HCT116 (cell line): ENCODE measurements around the gene EVI5L. TPM values are rescaled to one million over a fixed set of nuclear protein-coding genes. Genes with fewer than 3 reads are reported as not detected.

Experiments used
- ATAC-seq: fragments of 200-7000 bp; cut with Tn5 transposase; 2 replicates; pipeline ENCODE4 v1.9.1; 2020; ENCODE audit warnings: mild to moderate bottlenecking, moderate library complexity
- BruUV-seq: library from RNA; stranded (reverse); fragments of 400-500 nt; replicated peaks from 2 replicates; lab custom pipeline; 2021; lab: Mats Ljungman, UMichigan
- CTCF ChIA-PET: fragments of 300-600 bp; sonication (Branson Sonifier 250); formaldehyde crosslinking; loops from one replicate; lab custom pipeline; 2021; ENCODE audit warnings: antibody characterized with exemption; lab: Charles Lee
- POLR2A ChIA-PET: fragments of 300-600, 350-600 bp; sonication (Branson Sonifier 250); formaldehyde crosslinking; loops from one replicate; lab custom pipeline; 2021; ENCODE audit warnings: antibody characterized with exemption; lab: Charles Lee
- RAD21 ChIA-PET, 2 experiments: fragments of 300-600 bp; sonication (Branson Sonifier 250); formaldehyde crosslinking; loops; one replicate each; lab custom pipeline; 2023; ENCODE audit warnings: low total read pairs in 2 of 2; ENCODE audit not compliant: uncharacterized antibody in 2 of 2, unreplicated experiment in 2 of 2, low non-redundant PET in 1 of 2; lab: Charles Lee
- DNase-seq: peaks from one replicate; pipeline ENCODE4 v3.0.0-alpha.2; 2010; ENCODE audit warnings: low read depth, low spot score
- H2AFZ ChIP-seq: fragments of 200-600 bp; shearing (Covaris generic), sonication (generic); 2 replicates; pipeline ENCODE4 v1.6.1; 2017; ENCODE audit warnings: low read depth, mixed run types, mixed read lengths, antibody characterized with exemption, low read length; ENCODE audit not compliant: poor library complexity, severe bottlenecking
- H3K27ac ChIP-seq: 2 replicates; pipeline ENCODE4 v1.5.1; 2012; ENCODE audit warnings: low read depth, low read length
- H3K27me3 ChIP-seq: fragments of 200-600 bp; sonication (generic); 2 replicates; pipeline ENCODE4 v1.6.1; 2016; ENCODE audit warnings: mixed run types, low read length, mixed read lengths; ENCODE audit not compliant: insufficient read depth
- H3K36me3 ChIP-seq, 2 experiments: fragments of 200-500 bp in 1 of 2; fragments of 200-600 bp in 1 of 2; sonication (Bioruptor generic) in 1 of 2; sonication (generic) in 1 of 2; 2 replicates each; pipeline versions ENCODE4 v1.5.1 to v1.6.1; 2014 to 2016; ENCODE audit warnings: low read length in 2 of 2, inconsistent platforms in 1 of 2, mixed read lengths in 1 of 2, mixed run types in 1 of 2; ENCODE audit not compliant: insufficient read depth in 2 of 2, control insufficient read depth in 1 of 2
- H3K4me1 ChIP-seq, 2 experiments: fragments of 200-600 bp in 1 of 2; sonication (generic) in 1 of 2; 2 replicates each; pipeline versions ENCODE4 v1.5.1 to v1.6.1; 2012 to 2017; ENCODE audit warnings: low read length in 2 of 2, inconsistent platforms in 1 of 2, mild to moderate bottlenecking in 1 of 2, mixed read lengths in 1 of 2, mixed run types in 1 of 2, moderate library complexity in 1 of 2; ENCODE audit not compliant: insufficient read depth in 2 of 2, control insufficient read depth in 1 of 2
- H3K4me2 ChIP-seq: fragments of 200-600 bp; sonication (generic); 2 replicates; pipeline ENCODE4 v1.6.1; 2017; ENCODE audit warnings: mixed run types, low read length, mixed read lengths
- H3K4me3 ChIP-seq, 2 experiments: fragments of 200-600 bp in 1 of 2; sonication (generic) in 1 of 2; replicated peaks in 1 of 2; 2 replicates each; pipeline ENCODE4 v1.5.1; 2011 to 2016; ENCODE audit warnings: low read length in 2 of 2, control low read depth in 1 of 2, low read depth in 1 of 2, mild to moderate bottlenecking in 1 of 2, mixed read lengths in 1 of 2, mixed run types in 1 of 2
- H3K79me2 ChIP-seq: fragments of 200-600 bp; sonication (generic); 2 replicates; pipeline ENCODE4 v1.6.1; 2017; ENCODE audit warnings: mild to moderate bottlenecking, mixed run types, low read length, moderate library complexity, mixed read lengths; ENCODE audit not compliant: insufficient read depth
- H3K9ac ChIP-seq: fragments of 200-600 bp; sonication (generic); 2 replicates; pipeline ENCODE4 v1.6.1; 2016; ENCODE audit warnings: low read length, mixed read lengths
- H3K9me2 ChIP-seq: fragments of 200-600 bp; sonication (generic), shearing (Covaris generic); 2 replicates; pipeline ENCODE4 v1.6.1; 2017; ENCODE audit warnings: mixed run types, mild to moderate bottlenecking, moderate library complexity; ENCODE audit not compliant: insufficient read depth
- H3K9me3 ChIP-seq, 2 experiments: fragments of 200-500 bp in 1 of 2; fragments of 200-600 bp in 1 of 2; sonication (Bioruptor generic) in 1 of 2; sonication (generic) in 1 of 2; 2 replicates each; pipeline ENCODE4 v1.6.1; 2014 to 2017; ENCODE audit warnings: low read length in 2 of 2, mixed read lengths in 2 of 2, inconsistent platforms in 1 of 2, low read depth in 1 of 2, mild to moderate bottlenecking in 1 of 2, mixed run types in 1 of 2, moderate library complexity in 1 of 2; ENCODE audit not compliant: control insufficient read depth in 1 of 2, insufficient read depth in 1 of 2
- H4K20me1 ChIP-seq: fragments of 200-600 bp; sonication (generic), shearing (Covaris generic); 2 replicates; pipeline ENCODE4 v1.6.1; 2017; ENCODE audit warnings: mixed run types, mild to moderate bottlenecking, moderate library complexity; ENCODE audit not compliant: insufficient read depth
- ATF3 ChIP-seq: IDR thresholded peaks from 2 replicates; pipeline ENCODE4 v1.6.1; 2012
- CBX3 ChIP-seq: IDR thresholded peaks from 2 replicates; pipeline ENCODE4 v1.6.1; 2012; ENCODE audit warnings: low read depth
- CEBPB ChIP-seq: IDR thresholded peaks from 2 replicates; pipeline ENCODE4 v1.6.1; 2012; ENCODE audit warnings: low read depth
- CTCF ChIP-seq, 3 experiments: fragments of 200-600 bp in 1 of 3; sonication (generic) in 1 of 3; IDR thresholded peaks in 2 of 3; conservative IDR thresholded peaks in 1 of 3; 2 replicates each; pipeline ENCODE4 v1.5.1; 2012 to 2017; ENCODE audit warnings: low read depth in 2 of 3, low read length in 2 of 3, antibody characterized with exemption in 1 of 3, borderline replicate concordance in 1 of 3, control low read depth in 1 of 3, mild to moderate bottlenecking in 1 of 3, mixed read lengths in 1 of 3, mixed run types in 1 of 3, moderate library complexity in 1 of 3; ENCODE audit not compliant: insufficient read depth in 1 of 3
- EGR1 ChIP-seq: IDR thresholded peaks from 2 replicates; pipeline ENCODE4 v1.6.1; 2012; ENCODE audit warnings: low read depth
- JUND ChIP-seq: IDR thresholded peaks from 2 replicates; pipeline ENCODE4 v1.6.1; 2012
- MAX ChIP-seq: IDR thresholded peaks from 2 replicates; pipeline ENCODE4 v1.6.1; 2012
- POLR2A ChIP-seq: IDR thresholded peaks from 2 replicates; pipeline ENCODE4 v1.7.0; 2011; ENCODE audit warnings: borderline replicate concordance; ENCODE audit not compliant: insufficient read depth, insufficient read length; ENCODE audit errors: extremely low read depth
- POLR2AphosphoS5 ChIP-seq: IDR thresholded peaks from 2 replicates; pipeline ENCODE4 v1.6.1; 2011; ENCODE audit warnings: mild to moderate bottlenecking, low read depth, low read length, moderate library complexity
- REST ChIP-seq: IDR thresholded peaks from 2 replicates; pipeline ENCODE4 v1.6.1; 2012; ENCODE audit warnings: low read depth
- SIN3A ChIP-seq: IDR thresholded peaks from 2 replicates; pipeline ENCODE4 v1.6.1; 2012; ENCODE audit warnings: low read depth
- SP1 ChIP-seq: IDR thresholded peaks from 2 replicates; pipeline ENCODE4 v1.6.1; 2012; ENCODE audit warnings: low read depth
- SRF ChIP-seq: IDR thresholded peaks from 2 replicates; pipeline ENCODE4 v1.6.1; 2012; ENCODE audit warnings: low read depth
- TCF7L2 ChIP-seq: IDR thresholded peaks from 2 replicates; pipeline ENCODE4 v1.7.0; 2011; ENCODE audit warnings: borderline replicate concordance, inconsistent platforms; ENCODE audit not compliant: insufficient read depth, insufficient read length; ENCODE audit errors: extremely low read depth
- YY1 ChIP-seq: IDR thresholded peaks from 2 replicates; pipeline ENCODE4 v1.6.1; 2011; ENCODE audit warnings: low read length, low read depth, moderate library complexity, mild to moderate bottlenecking; ENCODE audit not compliant: insufficient replicate concordance; ENCODE audit errors: extremely low read depth
- ZBTB33 ChIP-seq: IDR thresholded peaks from 2 replicates; pipeline ENCODE4 v1.6.1; 2011; ENCODE audit warnings: mild to moderate bottlenecking, low read length, moderate library complexity; ENCODE audit not compliant: insufficient replicate concordance; ENCODE audit errors: extremely low read depth
- ZFX ChIP-seq: fragments of 450-650 bp; IDR thresholded peaks from 2 replicates; pipeline ENCODE4 v1.6.1; 2017
- intact Hi-C: fragments of 100-400 bp; cut with micrococcal nuclease; formaldehyde crosslinking; loops from 2 replicates; pipeline ENCODE4 v1.10.0; 2022
- total RNA-seq: library from RNA; stranded (reverse); gene quantifications from one replicate; pipeline ENCODE4 v1.2.1, GENCODE V29; 2021; ENCODE audit not compliant: unreplicated experiment

Gene EVI5L
- total RNA-seq, 1 experiment from 2014 or later, result 15.0 TPM

GRCh38 chr19:7883105-7883504 lies 53.1 kb downstream of the EVI5L start:
- H3K4me3 ChIP-seq, result no peak overlapping the region
- no TSS peak for BruUV-seq
- no peak overlapping the region for H3K27ac ChIP-seq
- H3K79me2 ChIP-seq, result no peaks in the 10 kb centered on the region
- ChIA-PET RAD21 (interaction anchor here in 1 of 2 experiments (0.7 kb wide), 1 partner anchor 54 kb away, joined by 7 read pairs; no protein-coding TSS in a partner anchor), CTCF (interaction anchor here (0.6 to 2.0 kb wide), 3 partner anchors 14 to 529 kb away, joined by 3 to 9 read pairs (median 4); no protein-coding TSS in a partner anchor), POLR2A (no interaction called here)
- intact Hi-C loops, result no loop called here
- H3K27me3 ChIP-seq, result no peaks in the 10 kb centered on the region
- H3K9me2 ChIP-seq, result no peaks in the 10 kb centered on the region
- TF ChIP-seq CBX3 (no peak), POLR2AphosphoS5 (no peak), YY1 (no peak), SRF (no peak), CEBPB (no peak), EGR1 (no peak), TCF7L2 (no peak), ZBTB33 (no peak), ATF3 (no peak), SP1 (no peak), MAX (no peak), POLR2A (no peak), JUND (no peak), SIN3A (no peak), ZFX (no peak), CTCF (IDR thresholded peaks at IDR 0.05 in 2 of 3, conservative IDR thresholded peaks at IDR 0.05 in 1 of 3; ENCODE audit: borderline replicate concordance in 1 of 3, insufficient read depth in 1 of 3, low read depth in 2 of 3, low read length in 2 of 3) (no peak), REST (no peak)
- no peak for ATAC-seq
- no peak for DNase-seq
- H3K4me1 ChIP-seq, result peaks cover 12 to 28% of the 10 kb centered on the region in 2 experiments; a peak in 3 of 4 replicates
- H2AFZ ChIP-seq, result no peak overlapping the region
- H4K20me1 ChIP-seq, result no peaks in the 10 kb centered on the region
- no peak overlapping the region for H3K9ac ChIP-seq
- H3K4me2 ChIP-seq, result no peak overlapping the region
- H3K9me3 ChIP-seq, result no peaks in the 10 kb centered on the region
- H3K36me3 ChIP-seq, result no peaks in the 10 kb centered on the region
